Measurements from ENCODE around the gene PTPRG.
"Not testable (repeated sequence)": the region's sequence is repeated elsewhere in the genome, so short reads cannot be mapped to it uniquely, and the experiment has no call there.

Gene PTPRG

GRCh38 chr3:62007036-62007435 lies 445.7 kb downstream of the PTPRG start:
- no peak for DNase-seq (ENCODE audit: low read depth, low spot score)

- no peak for DNase-seq (ENCODE audit: low read depth, low spot score)
These were observed 449.6 kb downstream of the PTPRG start for GRCh38 chr3:62010989-62011388.

DNA sequence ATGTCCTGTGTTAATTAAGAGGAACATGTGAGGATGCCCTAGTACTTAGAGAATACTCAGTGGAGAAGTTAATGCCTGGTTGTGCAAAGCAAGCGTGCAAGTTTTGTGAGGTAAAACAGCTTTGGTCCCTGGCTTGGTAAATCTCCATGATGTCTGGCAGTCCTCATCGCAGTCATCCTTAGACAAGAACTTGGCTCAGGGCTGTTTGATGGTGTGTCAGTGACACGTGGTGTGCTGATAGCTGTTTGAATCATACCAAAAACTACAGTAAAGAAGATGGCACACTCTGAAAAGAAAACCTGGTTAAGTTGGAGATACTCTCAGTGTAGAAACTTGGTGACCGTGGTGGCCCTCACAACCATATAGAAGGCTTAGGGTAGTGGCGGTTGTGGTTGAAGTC lies 450.3 kb downstream of the PTPRG start:
- no peak for DNase-seq (ENCODE audit: low read depth, low spot score)

- DNase-seq (ENCODE audit: low read depth, low spot score): no peak
These were observed 452.6 kb downstream of the PTPRG start for GRCh38 chr3:62013951-62014350.

- DNase-seq (ENCODE audit: low read depth, low spot score): no peak
These were observed 453.7 kb downstream of the PTPRG start for GRCh38 chr3:62015111-62015510.

DNA sequence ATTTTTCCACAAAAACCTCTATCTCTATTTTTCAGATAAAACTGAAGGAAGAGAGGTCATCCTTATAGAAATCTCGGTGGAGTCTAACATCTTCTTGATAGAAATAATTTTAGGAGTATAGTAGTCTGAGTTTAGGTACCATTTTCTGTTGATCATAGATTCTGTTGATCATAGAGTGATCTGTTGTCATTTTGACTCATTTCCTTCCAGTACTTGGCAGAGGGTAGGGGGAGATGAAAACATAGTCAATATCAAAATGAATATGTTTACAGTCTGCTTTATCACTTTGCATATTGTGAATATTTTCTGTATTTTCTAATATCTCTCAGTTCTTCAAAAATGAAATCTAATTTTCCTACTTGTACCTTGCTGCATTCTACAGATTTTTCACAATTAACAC lies 458.5 kb downstream of the PTPRG start:
- no peak for DNase-seq (ENCODE audit: low read depth, low spot score)

GRCh38 chr3:62020706-62021105 lies 459.3 kb downstream of the PTPRG start:
- DNase-seq (ENCODE audit: low read depth, low spot score): no peak

- no peak for DNase-seq (ENCODE audit: low read depth, low spot score)
These were observed 460.9 kb downstream of the PTPRG start for GRCh38 chr3:62022312-62022711.

DNA sequence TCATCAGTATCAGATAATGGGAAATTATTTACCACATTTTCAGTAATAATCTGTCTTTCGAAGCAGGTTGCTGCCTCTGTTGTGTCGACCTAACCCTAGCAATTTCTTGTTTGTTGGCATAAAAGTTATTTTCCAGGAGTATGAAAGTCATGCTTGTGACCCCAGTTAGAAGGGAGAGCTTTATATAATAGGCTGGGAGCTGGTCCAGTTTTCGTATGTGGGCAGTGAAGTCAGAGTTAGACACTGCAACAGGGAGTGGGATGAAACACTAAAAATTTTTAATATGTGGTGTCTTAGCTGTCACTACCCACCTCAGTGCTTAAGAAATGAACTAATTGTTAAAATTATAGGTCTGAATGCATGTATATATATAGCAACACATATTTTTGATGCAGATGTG lies 463.5 kb downstream of the PTPRG start:
- no peak for DNase-seq (ENCODE audit: low read depth, low spot score)

GRCh38 chr3:62025913-62026312 lies 464.5 kb downstream of the PTPRG start:
- DNase-seq (ENCODE audit: low read depth, low spot score): no peak

- DNase-seq (ENCODE audit: low read depth, low spot score): no peak
These were observed 465.9 kb downstream of the PTPRG start for GRCh38 chr3:62027241-62027640.

GRCh38 chr3:62027796-62028195 lies 466.4 kb downstream of the PTPRG start:
- no peak for DNase-seq (ENCODE audit: low read depth, low spot score)

- no peak for DNase-seq (ENCODE audit: low read depth, low spot score)
These were observed 466.9 kb downstream of the PTPRG start for GRCh38 chr3:62028236-62028635.

GRCh38 chr3:62032738-62033137 lies 471.4 kb downstream of the PTPRG start:
- DNase-seq (ENCODE audit: low read depth, low spot score): no peak

DNA sequence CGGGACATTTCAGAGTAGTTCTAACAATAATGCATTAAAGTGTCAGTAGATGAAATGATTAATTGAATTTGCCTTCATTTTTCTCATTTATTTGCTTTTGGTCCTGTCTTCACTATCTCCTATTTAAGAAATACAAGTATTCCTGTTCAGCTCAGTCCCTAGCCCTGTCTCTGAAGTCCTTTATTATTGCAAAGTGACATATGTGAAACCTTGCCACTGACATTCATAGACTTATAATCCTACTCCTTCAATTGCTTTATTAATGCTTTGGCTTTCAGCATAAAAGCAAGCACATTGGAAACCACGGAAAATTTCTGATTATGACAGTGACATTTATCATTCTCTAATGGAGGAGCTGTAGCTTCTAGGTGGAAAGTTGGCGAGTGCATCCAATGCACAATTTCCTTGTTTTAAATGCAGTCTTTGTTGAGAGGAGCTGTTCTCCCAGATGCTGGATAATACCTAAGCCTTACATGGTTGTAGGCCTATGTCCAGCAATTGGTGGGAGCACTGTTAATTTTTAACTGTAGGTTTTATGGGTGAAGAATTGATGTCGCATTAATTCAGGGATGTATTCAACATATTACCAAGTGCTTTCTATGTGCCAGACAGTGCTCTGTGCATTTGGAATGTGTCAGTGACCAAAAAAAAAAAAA lies 474.2 kb downstream of the PTPRG start:
- DNase-seq (ENCODE audit: low read depth, low spot score): no peak

DNA sequence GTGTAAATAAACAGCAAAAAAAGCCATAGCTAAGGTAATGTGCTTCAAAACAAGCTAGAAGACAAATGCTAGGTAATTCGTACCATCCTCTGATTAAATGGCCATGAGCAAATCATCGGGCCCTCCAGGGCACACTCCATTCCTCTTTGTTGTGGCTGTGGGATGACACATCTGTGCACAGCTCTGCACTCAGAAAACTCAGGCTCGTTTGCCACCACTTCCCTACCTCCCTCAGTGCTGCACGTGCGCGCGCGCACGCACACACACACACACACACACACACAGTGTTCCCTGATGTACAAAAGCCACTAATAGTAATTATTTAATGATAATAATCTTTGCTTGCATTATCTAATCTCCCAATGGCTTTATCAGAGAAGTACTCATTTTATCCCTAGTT lies 475.4 kb downstream of the PTPRG start:
- no peak for DNase-seq (ENCODE audit: low read depth, low spot score)

DNA sequence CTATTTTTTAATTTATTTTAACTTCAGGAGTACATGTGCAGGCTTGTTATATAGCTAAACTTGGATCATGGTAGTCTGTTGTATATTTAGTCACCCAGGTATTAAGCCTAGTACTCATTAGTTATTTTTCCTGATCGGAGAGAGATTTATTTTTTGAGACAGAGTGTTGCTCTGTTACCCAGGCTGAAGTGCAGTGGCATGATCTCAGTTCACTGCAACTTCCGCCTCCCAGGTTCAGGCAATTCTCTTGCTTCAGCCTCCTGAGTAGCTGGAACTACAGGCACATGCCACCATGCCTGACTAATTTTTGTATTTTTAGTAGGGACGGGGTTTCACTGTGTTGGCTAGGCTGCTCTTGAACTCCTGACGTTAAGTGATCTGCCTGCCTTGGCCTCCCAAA lies 477.4 kb downstream of the PTPRG start:
- not testable (repeated sequence) for DNase-seq (ENCODE audit: low read depth, low spot score)

GRCh38 chr3:62039586-62039985 lies 478.2 kb downstream of the PTPRG start:
- no peak for DNase-seq (ENCODE audit: low read depth, low spot score)

DNA sequence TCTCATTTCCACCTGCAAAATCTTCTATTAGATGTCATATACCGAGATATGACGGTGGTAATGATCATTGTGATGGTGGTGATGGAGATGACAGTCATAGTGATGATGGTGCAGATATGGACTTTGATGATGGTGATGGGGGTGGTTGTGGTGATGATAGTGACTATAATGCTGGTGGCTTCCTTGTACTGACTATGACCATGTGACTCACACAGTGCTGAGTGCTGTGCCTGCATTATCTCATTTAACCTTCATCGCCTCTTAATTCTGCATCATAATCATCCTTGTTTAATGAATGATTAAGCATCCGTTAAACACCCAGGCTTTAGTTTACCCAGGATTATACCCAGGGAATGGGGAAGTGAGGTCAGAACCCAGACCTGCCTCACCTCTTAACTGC lies 480.3 kb downstream of the PTPRG start:
- no peak for DNase-seq (ENCODE audit: low read depth, low spot score)

DNA sequence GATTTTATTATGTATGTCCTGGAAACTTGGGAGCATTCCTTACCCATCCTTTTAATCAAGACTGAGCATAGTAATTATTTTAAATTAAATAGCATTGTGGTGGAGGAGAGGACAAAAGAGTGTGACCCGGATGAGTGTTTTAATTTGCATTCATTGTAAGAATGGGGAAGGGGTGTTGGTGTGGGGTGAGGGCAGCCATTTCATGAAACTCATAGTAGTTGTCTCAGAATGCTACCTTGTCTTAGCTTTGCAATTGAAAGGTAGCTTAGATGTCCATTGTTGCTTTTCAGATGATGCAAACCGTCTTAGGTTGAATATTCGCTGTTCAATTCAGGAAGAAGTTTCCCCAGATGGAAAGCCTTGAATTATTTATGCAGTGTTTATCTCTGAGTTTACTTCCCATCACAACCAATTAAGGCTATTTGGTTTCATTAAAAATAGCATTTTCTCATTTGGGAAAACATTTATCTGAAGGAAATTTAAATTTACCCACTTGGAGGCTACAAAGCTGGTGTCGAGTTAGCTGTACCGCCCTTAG lies 483.6 kb downstream of the PTPRG start:
- DNase-seq (ENCODE audit: low read depth, low spot score): no peak

DNA sequence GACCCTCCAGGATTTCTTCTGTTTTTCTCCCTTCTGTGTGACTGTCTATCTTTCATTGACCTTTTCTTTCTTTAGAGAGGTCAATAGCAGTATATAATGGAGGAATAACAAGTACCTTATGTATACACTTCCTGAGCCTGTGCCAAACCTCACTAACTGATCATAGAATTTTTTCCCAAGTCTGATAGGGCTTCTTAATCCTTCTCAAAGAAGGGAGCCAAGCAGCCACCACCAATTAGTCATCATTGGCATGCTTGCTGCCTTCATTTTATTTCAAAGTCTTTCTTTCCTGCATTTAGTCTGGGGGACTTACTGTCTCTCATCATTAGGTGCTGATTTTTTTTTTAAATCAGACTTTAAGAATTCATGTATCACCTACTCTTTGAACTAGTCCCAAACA lies 485.0 kb downstream of the PTPRG start:
- no peak for DNase-seq (ENCODE audit: low read depth, low spot score)

DNA sequence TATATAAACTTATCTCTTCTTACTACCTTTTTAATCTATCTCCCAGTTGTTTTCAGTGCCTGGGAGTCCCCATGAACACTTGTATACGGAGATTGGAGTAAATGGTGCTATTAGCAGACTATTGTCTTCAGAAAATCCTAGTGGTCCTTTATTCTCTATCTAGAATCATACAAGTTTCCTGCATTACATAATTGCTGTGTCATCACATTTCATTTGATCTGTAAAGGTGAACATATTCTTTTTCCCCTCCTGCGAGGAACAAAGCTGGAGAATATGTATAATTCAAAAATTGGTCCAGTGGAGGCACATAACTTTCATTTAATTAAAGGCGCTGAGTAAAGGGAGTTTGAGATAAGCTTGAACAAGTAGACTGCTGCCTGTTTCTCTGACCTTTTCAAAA lies 487.2 kb downstream of the PTPRG start:
- no peak for DNase-seq (ENCODE audit: low read depth, low spot score)

DNA sequence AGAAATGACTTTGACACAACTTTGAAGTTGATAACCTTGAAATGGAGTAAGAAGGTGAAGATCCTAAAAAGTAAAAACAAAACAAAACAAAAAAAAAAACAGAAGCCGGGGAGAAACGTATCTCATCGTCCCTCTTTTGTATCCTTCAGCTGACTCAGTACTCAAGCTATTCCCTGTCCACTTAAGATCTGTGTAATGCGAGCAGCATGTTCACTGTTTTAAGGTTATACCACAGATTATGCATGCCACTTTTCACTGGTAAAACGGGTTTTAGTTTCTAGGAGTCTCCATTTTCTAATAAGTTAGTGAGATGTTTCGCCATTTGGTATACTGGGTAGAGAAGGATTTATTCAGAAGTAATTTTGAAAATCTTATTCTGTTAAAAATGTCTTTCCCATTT lies 487.7 kb downstream of the PTPRG start:
- DNase-seq (ENCODE audit: low read depth, low spot score): no peak

- no peak for DNase-seq (ENCODE audit: low read depth, low spot score)
These were observed 490.1 kb downstream of the PTPRG start for GRCh38 chr3:62051506-62051905.
